Measurements from ENCODE around the gene MPRIP.
A peak's percentile ranks its signal among the peaks of the same experiment; 100 is the strongest.
"Not testable (repeated sequence)": the region's sequence is repeated elsewhere in the genome, so short reads cannot be mapped to it uniquely, and the experiment has no call there.

The MPRIP gene

GRCh38 chr17:17186051-17186450, 143.8 kb downstream of the MPRIP start:
- DNase-seq (ENCODE audit: low read depth, low spot score): peak; percentile 24

GRCh38 chr17:17186551-17187505, 144.6 kb downstream of the MPRIP start:
- peak; percentile 76 for DNase-seq (ENCODE audit: low read depth, low spot score)

- DNase-seq (ENCODE audit: low read depth, low spot score): no peak
Measured at GRCh38 chr17:17188586-17188985, 146.3 kb downstream of the MPRIP start.

- DNase-seq (ENCODE audit: low read depth, low spot score): no peak
Measured at GRCh38 chr17:17189559-17189958, 147.3 kb downstream of the MPRIP start.

- no peak for DNase-seq (ENCODE audit: low read depth, low spot score)
Measured at GRCh38 chr17:17190188-17190587, 147.9 kb downstream of the MPRIP start.

- DNase-seq (ENCODE audit: low read depth, low spot score): peak; percentile 74
Measured at GRCh38 chr17:17191346-17191792, 149.1 kb downstream of the MPRIP start.

GRCh38 chr17:17191961-17192381, 149.7 kb downstream of the MPRIP start:
- peak; percentile 35 for DNase-seq (ENCODE audit: low read depth, low spot score)

GRCh38 chr17:17195466-17195865, 153.2 kb downstream of the MPRIP start:
- not testable (repeated sequence) for DNase-seq (ENCODE audit: low read depth, low spot score)

- DNase-seq (ENCODE audit: low read depth, low spot score): no peak
Measured at GRCh38 chr17:17196776-17197175, 154.5 kb downstream of the MPRIP start.

GRCh38 chr17:17198281-17198680, 156.0 kb downstream of the MPRIP start:
- no peak for DNase-seq (ENCODE audit: low read depth, low spot score)

- DNase-seq (ENCODE audit: low read depth, low spot score): no peak
Measured at GRCh38 chr17:17200311-17200710, 158.1 kb downstream of the MPRIP start.

- no peak for DNase-seq (ENCODE audit: low read depth, low spot score)
Measured at GRCh38 chr17:17200831-17201230, 158.6 kb downstream of the MPRIP start.

- no peak for DNase-seq (ENCODE audit: low read depth, low spot score)
Measured at GRCh38 chr17:17201271-17201670, 159.0 kb downstream of the MPRIP start.

- no peak for DNase-seq (ENCODE audit: low read depth, low spot score)
Measured at GRCh38 chr17:17201907-17202306, 159.7 kb downstream of the MPRIP start.

- no peak for DNase-seq (ENCODE audit: low read depth, low spot score)
Measured at GRCh38 chr17:17203173-17203730, 161.0 kb downstream of the MPRIP start.

GRCh38 chr17:17204041-17204591, 161.9 kb downstream of the MPRIP start:
- DNase-seq (ENCODE audit: low read depth, low spot score): peak; percentile 37

GRCh38 chr17:17204635-17205231, 162.5 kb downstream of the MPRIP start:
- DNase-seq (ENCODE audit: low read depth, low spot score): no peak

- peak; percentile 75 for DNase-seq (ENCODE audit: low read depth, low spot score)
Measured at GRCh38 chr17:17205368-17206123, 163.3 kb downstream of the MPRIP start.

GRCh38 chr17:17206124-17206912, 164.1 kb downstream of the MPRIP start, which contains the start of gene PLD6:
PLD6 (minus strand) TSS chr17:17206333; CDS start chr17:17206286, 47 bp downstream.
- DNase-seq (ENCODE audit: low read depth, low spot score): peak; percentile 77

GRCh38 chr17:17206913-17207335, 164.7 kb downstream of the MPRIP start:
- DNase-seq (ENCODE audit: low read depth, low spot score): no peak
